NK-92 (cell line): Measurements from ENCODE around the gene LFNG.

Experiments
- DNase-seq: peaks from one replicate; lab custom pipeline; 2025; ENCODE audit not compliant: unreplicated experiment; lab: John Stamatoyannopoulos, UW

The LFNG gene

DNA sequence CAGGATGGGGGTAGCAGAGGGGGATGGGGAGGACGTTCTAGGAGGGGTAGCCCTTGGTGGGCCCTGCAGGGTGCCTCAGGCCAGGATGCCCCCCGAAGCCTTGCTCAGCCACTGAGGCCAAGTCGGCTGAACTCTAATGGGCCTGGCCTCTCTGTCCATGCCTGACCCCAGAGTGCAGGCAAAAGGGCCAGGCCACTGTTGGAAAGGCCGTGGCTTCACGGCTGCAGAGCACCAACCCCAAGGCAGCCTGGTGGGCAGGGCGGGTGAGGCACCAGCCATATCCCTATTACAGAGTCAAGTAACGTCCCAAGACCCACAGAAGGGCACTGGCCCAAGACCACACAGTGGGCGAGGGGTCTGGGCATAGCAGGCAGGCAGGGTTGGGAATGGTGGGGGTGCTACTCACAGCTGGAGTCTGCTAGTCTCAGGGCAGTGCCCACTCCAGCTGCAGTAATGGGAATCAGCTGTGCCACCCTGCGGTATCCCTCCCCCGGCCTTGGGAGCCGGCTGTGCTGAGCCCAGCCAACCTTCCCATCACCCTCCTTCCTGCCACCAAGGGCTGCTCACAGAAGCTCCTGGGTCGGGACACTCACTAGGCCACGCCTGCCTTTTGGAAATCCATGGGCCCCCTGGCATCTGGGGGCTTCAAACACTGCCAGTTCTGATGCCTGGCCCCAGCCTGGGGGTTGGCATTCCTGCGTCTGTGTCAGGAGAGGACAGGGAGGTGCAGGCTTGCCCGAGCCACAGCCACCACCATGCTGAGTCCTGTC lies 4.0 kb upstream of the LFNG start:
- no peak for DNase-seq

DNA sequence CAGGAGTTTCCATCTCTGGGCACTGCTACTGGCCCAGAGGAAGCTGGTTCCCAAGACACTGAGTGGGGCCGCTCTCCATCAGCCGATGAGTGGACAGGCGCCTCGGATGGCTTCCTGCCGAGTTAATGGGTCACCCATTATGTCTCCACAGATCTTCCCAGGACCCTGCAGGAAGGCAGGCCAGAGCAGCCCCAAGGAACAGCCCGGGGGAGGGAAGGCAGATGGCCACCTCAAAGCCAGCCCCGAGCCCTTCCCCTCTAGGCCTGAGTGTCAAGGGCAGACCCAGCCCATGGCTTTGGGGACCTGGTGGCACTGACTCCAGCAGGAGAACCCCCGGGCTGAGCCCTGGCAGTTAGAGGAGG lies 3.4 kb upstream of the LFNG start:
- no peak for DNase-seq

- no peak for DNase-seq
Measured at GRCh38 chr7:2517026-2517425, 2.5 kb upstream of the LFNG start.

DNA sequence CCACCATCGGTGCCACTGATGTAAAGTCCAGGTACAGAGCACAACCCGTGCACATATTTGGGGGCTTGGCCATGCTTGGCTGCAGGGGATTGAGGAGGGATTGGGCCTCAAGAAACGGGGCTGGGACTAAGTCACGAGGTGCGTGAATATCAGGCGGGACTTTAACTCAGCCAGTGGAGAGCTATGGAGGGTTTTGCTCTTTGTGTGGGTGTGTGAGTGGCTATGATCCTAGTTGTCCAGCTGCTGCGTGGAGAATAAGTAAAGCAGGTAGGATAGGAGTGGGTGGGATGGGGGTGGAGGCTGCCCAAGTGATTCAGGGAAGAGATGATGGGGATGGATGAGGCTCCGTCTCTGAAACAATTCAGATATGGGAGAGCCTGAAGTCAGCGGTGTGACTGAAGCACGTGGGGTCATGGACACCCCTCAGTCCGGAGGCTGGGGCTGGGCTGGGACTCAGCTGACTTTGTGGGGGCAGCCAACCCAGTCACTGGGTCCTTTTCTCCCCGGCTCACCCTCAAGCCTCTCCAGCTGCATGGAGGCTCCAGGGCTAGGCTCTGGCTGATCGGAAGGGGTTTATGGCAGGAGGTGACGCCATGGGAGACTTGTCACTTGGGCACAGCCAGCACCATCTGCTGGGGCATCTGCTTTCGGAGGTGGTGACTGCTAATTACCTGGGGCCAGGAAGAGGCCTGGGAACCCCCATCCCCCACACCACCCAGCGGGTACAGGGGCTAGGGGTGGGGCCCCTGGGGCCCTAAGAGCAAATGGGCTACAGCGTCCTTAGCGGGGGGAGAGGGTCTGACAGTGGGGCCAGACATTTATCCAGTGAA lies 1.7 kb upstream of the LFNG start:
- no peak for DNase-seq

GRCh38 chr7:2518737-2519118 lies 846 bp upstream of the LFNG start:
- no peak for DNase-seq

DNA sequence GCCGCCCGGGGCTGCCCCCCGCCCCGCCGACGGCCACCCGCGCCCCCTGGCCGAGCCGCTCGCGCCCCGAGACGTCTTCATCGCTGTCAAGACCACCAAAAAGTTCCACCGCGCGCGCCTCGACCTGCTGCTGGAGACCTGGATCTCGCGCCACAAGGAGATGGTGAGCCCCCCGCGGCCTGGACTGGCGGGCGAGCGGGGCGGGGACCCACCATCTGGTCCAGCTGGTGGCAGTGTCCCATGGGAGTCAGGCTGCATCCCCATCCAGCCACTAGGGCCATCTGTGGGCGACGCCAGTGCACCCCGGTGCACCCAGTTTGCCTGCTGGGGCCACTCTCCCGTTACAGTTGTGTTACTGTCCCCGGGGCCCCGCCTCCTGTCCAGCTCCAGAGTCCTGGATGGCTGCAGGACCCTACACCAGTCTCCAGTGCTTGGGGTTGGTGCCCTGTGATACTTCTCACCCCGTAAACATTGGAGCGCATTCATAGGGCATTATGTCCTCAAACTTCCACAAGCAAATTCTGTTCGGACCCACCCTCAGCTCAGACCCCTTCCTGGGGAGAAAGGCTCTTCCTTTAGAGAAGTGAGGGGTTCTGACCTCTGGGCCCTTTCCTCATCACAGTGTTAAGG lies 672 bp downstream of the LFNG start:
- no peak for DNase-seq

- no peak for DNase-seq
Measured at GRCh38 chr7:2520761-2521290, 1.3 kb downstream of the LFNG start.

DNA sequence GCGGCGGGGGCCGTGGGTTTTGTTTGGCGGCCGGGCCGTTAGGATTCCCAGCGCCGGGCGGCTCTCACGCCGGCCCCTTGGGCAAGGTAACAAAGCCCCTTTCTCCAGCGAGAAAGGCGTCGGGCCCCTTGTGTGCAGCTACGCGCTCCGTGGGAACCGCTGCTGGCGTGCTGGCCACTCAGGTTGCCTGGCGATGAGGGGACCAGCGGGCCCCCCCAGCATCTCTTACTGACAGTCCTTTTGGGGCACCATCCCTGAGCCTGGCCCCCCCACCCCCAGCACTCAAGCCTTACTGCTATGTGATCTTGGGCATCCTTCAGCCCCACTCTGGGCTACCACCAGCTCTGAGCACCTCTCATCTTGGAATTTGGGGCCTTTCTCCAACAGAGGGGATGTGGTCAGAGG lies 1.8 kb downstream of the LFNG start:
- no peak for DNase-seq

DNA sequence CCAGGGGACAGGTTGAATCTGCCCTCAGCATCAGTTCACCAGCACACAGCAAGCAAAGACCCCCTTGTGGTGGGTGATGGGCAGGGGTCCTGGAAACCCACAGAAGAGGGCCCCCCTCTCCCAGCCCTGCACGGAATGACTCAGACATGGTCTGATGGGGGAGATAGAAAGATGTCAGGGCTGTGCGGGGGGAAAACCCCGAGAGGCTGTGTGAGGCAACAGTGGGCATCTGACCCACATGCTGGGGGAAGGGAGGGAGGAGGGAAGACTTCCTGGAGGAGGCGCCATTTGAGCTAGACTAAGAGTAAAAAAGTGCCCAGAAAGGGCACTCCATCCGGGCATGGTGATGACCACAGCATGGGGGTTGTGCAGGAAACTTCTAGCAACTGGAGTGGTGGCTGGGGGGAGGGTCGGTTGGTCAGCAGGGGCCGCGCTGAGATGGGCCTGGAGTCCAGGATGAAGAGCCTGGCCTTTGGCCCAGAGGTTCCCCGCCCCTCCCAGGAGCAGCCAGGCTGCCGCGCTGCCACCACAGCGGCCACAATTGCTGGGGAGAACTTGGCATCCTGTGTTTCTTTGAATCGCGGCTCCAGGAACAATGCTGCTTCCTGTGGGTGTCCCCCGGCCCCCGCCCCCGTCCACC lies 2.5 kb downstream of the LFNG start:
- no peak for DNase-seq

GRCh38 chr7:2522780-2523433 lies 3.3 kb downstream of the LFNG start:
- DNase-seq: no peak

DNA sequence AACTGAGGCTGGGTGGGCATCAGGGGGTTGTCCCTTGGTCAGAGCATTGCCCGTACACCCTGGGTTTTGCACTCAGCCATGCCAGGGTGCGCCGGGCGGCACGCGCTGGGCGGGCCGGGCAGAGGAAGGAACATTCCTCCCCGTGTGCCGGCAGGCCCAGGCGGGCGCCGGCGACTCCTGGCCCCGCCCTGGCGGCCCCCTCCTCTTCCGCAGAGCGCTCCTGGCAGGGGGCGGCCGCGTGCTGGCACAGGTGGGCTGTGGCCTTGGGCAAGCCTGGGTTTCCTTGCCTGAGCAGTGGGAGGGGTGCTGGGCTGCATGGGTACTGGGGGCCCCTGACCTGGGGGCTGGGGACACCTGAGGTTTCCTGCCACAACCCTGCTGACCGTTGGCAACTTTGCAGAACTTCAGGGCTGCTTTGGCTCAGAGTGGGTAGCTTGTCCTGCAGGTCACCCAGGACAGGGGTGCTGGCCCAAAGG lies 3.9 kb downstream of the LFNG start:
- no peak for DNase-seq

DNA sequence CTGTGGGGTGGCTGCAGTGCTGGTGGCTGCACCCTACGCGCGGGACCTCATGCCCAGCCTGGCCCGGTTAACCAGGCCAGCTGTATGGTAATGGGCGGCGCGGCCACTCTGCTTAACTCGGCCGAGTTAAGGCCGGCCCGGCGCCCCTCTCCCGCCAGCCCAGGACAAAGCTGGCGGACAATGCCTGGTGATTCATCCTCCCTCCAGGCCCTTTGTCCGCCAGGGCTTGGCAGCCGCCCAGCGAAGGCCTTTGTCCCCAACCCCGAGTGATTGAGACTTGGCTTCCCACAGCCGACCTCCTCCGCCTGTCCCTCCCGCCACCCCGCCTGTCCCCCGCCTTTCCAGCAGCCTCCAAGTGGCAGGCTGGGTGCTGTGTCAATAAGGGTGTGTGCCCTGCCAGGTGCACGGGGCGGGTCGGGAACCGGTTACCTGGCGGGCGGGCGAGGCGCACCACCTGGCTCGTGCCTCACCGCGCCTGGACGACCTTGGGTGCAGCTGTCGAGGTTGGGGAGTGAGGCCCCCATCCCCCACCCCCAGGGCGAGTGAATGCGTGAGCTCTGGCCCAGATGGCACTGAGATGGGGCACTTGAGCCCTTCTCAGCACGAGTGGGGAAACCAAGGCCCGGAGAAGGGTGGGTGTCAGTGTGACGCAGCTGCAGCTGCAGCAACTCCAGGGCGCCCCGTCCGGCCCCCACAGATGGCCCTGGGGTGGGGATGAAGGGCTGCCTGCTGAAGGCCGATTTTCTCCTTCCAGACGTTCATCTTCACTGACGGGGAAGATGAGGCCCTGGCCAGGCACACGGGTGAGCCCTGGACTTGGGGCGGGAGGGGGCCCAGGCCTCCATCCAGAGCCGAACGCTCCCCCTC lies 4.6 kb downstream of the LFNG start:
- DNase-seq: no peak

DNA sequence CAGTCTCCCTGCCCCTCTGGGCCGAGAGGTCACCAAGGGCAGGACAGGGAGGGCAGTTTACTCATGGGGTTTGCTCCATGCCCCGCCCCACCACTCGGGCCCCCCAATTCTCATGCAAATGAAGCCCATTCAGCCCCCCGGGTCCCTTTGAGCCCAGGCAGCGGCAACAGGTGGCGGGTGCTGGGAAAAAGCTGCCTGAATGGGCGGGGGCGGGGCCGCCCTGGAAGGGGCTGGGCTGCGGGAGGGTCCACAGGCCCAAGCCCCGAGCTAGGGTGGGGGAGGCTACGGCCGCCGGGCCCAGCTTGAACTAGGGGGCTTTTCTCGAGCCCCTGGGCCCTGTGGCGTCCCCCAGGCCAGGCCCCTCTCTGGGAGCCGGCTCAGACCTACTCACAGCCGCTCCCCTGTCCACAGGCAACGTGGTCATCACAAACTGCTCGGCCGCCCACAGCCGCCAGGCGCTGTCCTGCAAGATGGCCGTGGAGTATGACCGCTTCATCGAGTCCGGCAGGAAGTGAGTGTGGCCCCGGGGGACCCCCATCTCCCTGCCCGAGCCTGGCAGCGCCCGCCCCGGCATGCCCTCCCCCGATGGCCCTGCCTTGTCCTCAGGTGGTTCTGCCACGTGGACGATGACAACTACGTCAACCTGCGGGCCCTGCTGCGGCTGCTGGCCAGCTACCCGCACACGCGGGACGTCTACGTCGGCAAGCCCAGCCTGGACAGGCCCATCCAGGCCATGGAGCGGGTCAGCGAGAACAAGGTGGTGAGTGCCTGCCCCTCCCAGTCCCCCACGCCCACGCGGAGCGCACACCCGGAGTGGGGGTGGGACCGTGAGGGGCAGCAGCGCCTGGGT lies 5.5 kb downstream of the LFNG start:
- DNase-seq: no peak

GRCh38 chr7:2525658-2526630 lies 6.4 kb downstream of the LFNG start:
- DNase-seq: no peak

- no peak for DNase-seq
Measured at GRCh38 chr7:2526659-2527504, 7.3 kb downstream of the LFNG start.

- no peak for DNase-seq
Measured at GRCh38 chr7:2527505-2528467, 8.2 kb downstream of the LFNG start.
